Activated T-cell treated with anti-CD3 and anti-CD28 coated beads, Interleukin-2, amount 50 U/mL, for 4 hours (primary cell): ENCODE measurements around the gene SETD3. TPM values are rescaled to one million over a fixed set of nuclear protein-coding genes. Genes with fewer than 3 reads are reported as not detected.

ENCODE experiments used
- ATAC-seq, 2 donors: fragments of 200-7000 bp; cut with Tn5 transposase; one replicate each; pipeline ENCODE4 v1.10.0; 2021
- DNase-seq: peaks from one replicate; pipeline ENCODE4 v3.0.0-alpha.2; 2020
- H3K27me3 Mint-ChIP-seq: one replicate; pipeline ENCODE4 v1.8.0; 2021; ENCODE audit warnings: low read depth, mixed read lengths
- H3K36me3 Mint-ChIP-seq: one replicate; pipeline ENCODE4 v1.8.0; 2022; ENCODE audit warnings: mixed read lengths; ENCODE audit not compliant: insufficient read depth
- H3K4me1 Mint-ChIP-seq: one replicate; pipeline ENCODE4 v1.8.0; 2021; ENCODE audit warnings: low read depth, mixed read lengths
- H3K4me3 Mint-ChIP-seq: one replicate; pipeline ENCODE4 v1.8.0; 2021; ENCODE audit warnings: mild to moderate bottlenecking, moderate library complexity, mixed read lengths
- H3K9me3 Mint-ChIP-seq: one replicate; pipeline ENCODE4 v1.8.0; 2021; ENCODE audit warnings: mixed read lengths
- total RNA-seq, 3 donors: library from RNA; stranded (reverse); gene quantifications; one replicate each; pipeline ENCODE4 v1.2.1, GENCODE V29; 2021

SETD3 gene
- total RNA-seq, 3 donors from 2014 or later, result 51.8 to 58.1 (median 54.8) TPM

DNA sequence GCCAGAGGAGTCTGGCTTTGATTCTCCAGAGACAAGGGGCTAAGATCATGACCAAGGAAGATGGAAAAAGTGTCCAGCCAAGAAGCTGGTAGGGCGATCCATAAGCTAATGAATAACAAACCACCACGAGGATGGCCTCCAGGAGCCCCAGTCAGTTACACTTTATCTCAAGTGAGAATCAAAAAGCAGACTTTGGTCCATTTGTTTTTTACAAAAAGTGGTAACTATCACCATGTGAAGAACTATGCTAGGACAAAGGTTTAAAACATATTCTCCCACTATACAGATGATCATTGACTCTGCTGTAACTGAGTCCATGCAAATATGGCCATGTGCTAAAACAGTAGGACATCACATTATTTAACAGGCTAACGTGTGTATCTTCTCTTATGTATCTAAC, 13.9 kb downstream of the SETD3 start:
- peaks cover 34% of the 10 kb centered on the region for H3K4me1 Mint-ChIP-seq
- H3K4me3 Mint-ChIP-seq, result no peak overlapping the region
- peaks cover 23% of the 10 kb centered on the region for H3K36me3 Mint-ChIP-seq

DNA sequence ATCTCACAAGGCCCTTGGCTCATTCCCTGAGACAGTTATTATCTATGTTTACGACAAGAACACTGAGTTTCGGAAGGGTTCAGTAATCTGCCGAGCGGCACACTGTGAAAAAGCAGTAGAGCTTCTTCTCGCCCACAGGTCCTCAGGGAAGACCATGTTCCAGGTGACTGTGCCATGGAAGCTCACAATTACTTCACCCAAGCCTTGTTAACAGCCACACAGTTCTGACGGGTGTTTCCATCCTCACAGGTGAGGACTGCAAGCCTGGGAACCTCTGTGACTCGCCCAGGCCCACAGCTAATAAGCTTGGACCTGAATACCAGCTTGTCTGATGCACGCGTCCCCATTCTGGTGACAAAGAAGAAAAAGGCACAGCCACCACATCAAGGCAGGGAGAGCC, 15.4 kb downstream of the SETD3 start:
- H3K4me3 Mint-ChIP-seq, result no peak overlapping the region
- DNase-seq (no peak), ATAC-seq (no peak)
- peaks cover 27% of the 10 kb centered on the region for H3K4me1 Mint-ChIP-seq
- no peaks in the 10 kb centered on the region for H3K27me3 Mint-ChIP-seq
- no peaks in the 10 kb centered on the region for H3K9me3 Mint-ChIP-seq
- peaks cover 31% of the 10 kb centered on the region for H3K36me3 Mint-ChIP-seq

More for the DNA sequence above, 13.9 kb downstream of the SETD3 start:
- no peak for ATAC-seq
- DNase-seq, result no peak
- Mint-ChIP-seq H3K27me3 (no peaks in the 10 kb centered on the region), H3K9me3 (no peaks in the 10 kb centered on the region)

DNA sequence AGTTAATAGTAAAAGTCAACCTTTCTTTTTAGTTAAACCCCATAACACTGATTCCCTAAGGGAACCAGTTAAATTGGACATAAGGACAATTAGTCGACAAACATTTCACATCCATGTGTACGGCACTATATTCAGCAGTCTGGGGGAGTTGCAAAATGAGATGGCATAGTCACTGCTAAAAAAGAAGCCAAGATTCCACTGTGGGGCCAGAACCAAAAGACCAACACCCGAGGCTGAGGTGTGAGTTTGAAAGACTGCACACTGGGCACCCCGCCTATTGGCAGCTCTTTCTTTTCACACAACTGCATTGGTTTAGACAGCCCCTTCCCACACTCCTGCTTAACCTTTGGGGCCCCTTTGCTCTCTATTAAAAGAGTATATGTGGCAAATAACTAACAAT, 16.7 kb downstream of the SETD3 start:
- no peak for ATAC-seq
- Mint-ChIP-seq H3K9me3 (no peaks in the 10 kb centered on the region), H3K27me3 (no peaks in the 10 kb centered on the region), H3K4me1 (peaks cover 19% of the 10 kb centered on the region), H3K4me3 (no peak overlapping the region), H3K36me3 (peaks cover 37% of the 10 kb centered on the region)
- no peak for DNase-seq

DNA sequence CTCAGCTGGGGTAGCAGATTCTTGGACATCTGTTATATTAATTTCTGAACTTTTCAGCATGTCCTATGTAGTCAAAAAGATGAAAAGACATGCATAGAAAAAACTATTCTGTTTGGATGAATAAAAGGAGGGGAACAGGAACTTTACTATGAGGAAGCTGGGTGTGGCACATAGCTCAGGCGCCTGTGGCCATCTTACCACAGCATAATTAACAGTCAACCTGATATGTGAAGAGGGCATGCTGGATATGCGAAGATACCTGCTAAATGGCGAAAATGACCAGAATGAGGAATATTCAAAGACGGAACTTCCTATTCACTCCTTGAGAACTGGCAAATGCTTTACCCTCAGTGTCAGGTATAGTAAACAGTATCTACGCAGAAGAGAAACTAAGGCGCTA, 18.4 kb downstream of the SETD3 start:
- ATAC-seq, result no peak
- Mint-ChIP-seq H3K36me3 (peaks cover 41% of the 10 kb centered on the region), H3K4me1 (peaks cover 4% of the 10 kb centered on the region), H3K4me3 (no peak overlapping the region), H3K27me3 (no peaks in the 10 kb centered on the region), H3K9me3 (no peaks in the 10 kb centered on the region)
- DNase-seq, result no peak

DNA sequence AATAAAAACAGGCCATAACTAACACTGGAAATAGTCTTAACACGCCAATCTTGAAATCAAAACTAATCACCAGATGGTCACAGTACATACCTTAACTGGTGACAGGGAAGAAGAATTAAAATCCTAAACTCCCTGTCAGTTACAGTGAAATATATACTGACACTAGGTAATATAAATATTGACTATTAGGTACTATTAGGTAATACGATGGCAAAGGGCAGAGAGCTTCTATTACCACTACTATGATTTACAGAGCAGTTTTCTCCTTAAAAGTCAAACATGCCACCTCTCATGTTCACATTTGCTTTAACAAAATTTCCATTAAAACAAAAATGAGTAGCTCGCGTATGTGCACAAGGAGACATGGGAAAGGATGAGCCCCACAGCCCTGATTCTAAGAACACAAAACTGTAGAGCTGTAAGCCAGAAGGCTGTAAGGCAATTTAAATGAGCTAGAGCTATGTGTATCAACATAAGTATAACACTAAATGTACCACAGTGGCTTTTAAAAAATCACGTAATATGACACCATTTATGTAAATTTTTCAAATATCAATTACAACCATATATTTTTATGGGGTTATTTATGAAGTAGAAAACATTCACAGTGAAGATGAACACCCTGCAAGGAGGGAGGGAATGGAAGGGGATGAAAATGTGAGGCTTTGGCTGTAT, 19.1 kb downstream of the SETD3 start:
- DNase-seq (no peak), ATAC-seq (no peak)
- H3K4me3 Mint-ChIP-seq, result no peak overlapping the region
- no peaks in the 10 kb centered on the region for H3K27me3 Mint-ChIP-seq
- peaks cover 4% of the 10 kb centered on the region for H3K4me1 Mint-ChIP-seq
- H3K9me3 Mint-ChIP-seq, result no peaks in the 10 kb centered on the region
- peaks cover 48% of the 10 kb centered on the region for H3K36me3 Mint-ChIP-seq

DNA sequence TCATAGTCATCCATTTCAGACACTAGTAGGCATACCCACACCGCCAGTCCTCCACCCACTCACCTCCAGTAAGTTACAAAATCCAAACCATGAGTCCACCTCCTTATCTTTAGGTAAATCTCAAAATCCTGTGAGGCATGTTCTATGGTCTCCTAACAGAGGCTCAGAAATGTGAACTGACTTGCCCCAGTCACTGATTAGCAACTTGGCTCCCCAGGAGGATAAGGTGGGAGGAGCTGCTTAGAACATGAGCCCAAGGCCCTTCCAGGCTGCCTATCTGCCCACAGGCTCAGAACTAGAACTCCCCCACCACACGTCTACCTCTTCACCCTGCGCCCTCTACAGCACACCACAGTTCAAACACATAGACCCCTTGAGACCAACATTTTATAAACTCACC, 19.9 kb downstream of the SETD3 start:
- Mint-ChIP-seq H3K4me3 (no peak overlapping the region), H3K36me3 (peaks cover 49% of the 10 kb centered on the region), H3K4me1 (peaks cover 4% of the 10 kb centered on the region), H3K9me3 (no peaks in the 10 kb centered on the region), H3K27me3 (no peaks in the 10 kb centered on the region)
- DNase-seq (no peak), ATAC-seq (no peak)

DNA sequence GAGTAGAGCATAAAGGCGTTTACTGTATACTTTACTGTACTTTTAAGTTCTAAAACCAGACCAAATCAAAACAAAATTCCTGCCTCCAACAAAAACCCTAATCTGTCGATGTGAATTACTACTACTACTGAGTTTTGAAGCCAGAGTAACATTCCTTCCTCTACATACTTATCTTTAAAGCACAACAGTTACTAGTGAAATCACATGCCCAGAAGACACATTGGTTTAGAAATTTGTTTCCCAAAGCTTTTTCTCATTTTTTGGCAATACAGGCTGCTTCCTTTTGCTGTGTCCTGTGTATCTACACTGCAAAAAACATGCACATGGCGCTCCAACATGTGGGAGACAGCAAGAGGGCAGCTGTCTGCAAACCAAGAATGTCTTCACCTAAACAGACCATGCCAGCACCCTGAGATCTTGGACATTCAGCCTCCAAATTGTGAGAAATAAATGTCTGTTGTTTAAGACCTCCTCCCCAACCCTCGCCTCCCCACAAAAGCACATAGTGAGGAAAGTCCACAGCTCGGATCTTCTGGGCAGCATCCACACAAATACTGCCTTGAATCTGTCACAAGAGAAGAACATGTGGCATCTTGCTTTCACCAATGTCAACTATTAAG, 21.1 kb downstream of the SETD3 start:
- H3K4me3 Mint-ChIP-seq, result no peak overlapping the region
- DNase-seq, result no peak
- peaks cover 46% of the 10 kb centered on the region for H3K36me3 Mint-ChIP-seq
- no peak for ATAC-seq
- no peaks in the 10 kb centered on the region for H3K9me3 Mint-ChIP-seq
- H3K27me3 Mint-ChIP-seq, result no peaks in the 10 kb centered on the region
- peaks cover 4% of the 10 kb centered on the region for H3K4me1 Mint-ChIP-seq

DNA sequence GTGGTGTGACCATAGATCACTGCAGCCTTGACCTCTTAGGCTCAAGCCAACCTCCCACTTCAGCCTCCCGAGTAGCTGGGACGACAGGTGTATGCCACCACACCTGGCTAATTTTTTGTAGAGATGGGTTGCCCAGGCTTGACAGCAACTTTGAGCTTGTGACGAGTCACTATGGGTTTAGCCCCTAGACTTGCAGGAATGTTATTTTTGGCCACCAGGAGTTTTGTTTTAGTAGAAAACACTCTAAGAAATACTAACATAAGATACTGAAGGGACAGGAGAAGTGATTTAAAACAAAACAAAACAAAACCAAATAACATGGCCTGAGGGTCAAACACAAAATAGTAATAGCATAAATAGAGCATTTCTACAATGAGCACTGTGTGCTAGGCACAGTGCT, 26.4 kb downstream of the SETD3 start:
- peaks cover 38% of the 10 kb centered on the region for H3K36me3 Mint-ChIP-seq
- no peaks in the 10 kb centered on the region for H3K27me3 Mint-ChIP-seq
- no peak overlapping the region for H3K4me3 Mint-ChIP-seq
- H3K4me1 Mint-ChIP-seq, result peaks cover 3% of the 10 kb centered on the region
- H3K9me3 Mint-ChIP-seq, result no peaks in the 10 kb centered on the region
- ATAC-seq, result no peak
- no peak for DNase-seq

DNA sequence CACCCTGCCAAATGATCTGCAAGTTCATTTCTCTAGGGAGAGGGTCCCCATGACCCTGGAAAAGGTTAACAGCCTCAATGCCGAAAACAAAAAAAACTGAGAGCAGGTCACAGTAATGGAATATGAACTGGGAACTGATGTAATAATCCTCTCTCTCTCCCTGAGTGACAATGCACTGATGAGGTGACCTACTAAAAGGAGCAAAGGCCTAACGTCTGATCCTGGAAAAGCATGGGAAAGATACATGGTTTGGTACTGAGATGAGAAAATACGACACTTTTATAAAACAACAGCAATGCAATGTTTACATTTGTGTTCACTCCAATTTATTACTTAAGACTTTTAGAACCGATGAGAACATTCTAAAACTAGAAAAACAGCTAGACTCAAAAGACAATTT, 27.7 kb downstream of the SETD3 start:
- Mint-ChIP-seq H3K4me3 (no peak overlapping the region), H3K36me3 (peaks cover 40% of the 10 kb centered on the region)
- no peak for ATAC-seq

DNA sequence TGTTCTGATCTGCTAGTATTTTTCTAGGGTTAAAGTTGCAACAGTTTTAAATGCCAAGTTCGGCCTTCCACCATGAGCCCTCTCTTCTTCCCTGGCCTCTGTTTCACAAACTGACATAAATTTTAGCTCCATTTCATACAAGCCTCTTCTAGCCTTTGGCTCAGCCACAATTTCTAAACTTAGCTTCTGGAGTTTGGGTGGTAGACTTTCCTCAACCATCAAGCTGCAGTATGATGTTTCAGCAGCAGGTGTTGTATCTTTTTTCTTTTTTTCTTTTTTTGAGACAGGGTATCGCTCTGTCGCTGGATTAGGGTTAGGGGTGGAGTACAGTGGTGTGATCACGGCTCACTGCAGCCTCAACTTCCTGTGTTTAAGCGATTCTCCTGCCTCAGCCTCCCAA, 29.4 kb downstream of the SETD3 start:
- no peak for DNase-seq
- Mint-ChIP-seq H3K36me3 (peaks cover 37% of the 10 kb centered on the region), H3K27me3 (no peaks in the 10 kb centered on the region), H3K4me3 (no peak overlapping the region), H3K4me1 (peaks cover 3% of the 10 kb centered on the region), H3K9me3 (no peaks in the 10 kb centered on the region)
- no peak for ATAC-seq

More for the DNA sequence above, 27.7 kb downstream of the SETD3 start:
- Mint-ChIP-seq H3K4me1 (peaks cover 3% of the 10 kb centered on the region), H3K9me3 (no peaks in the 10 kb centered on the region), H3K27me3 (no peaks in the 10 kb centered on the region)
- DNase-seq, result no peak

DNA sequence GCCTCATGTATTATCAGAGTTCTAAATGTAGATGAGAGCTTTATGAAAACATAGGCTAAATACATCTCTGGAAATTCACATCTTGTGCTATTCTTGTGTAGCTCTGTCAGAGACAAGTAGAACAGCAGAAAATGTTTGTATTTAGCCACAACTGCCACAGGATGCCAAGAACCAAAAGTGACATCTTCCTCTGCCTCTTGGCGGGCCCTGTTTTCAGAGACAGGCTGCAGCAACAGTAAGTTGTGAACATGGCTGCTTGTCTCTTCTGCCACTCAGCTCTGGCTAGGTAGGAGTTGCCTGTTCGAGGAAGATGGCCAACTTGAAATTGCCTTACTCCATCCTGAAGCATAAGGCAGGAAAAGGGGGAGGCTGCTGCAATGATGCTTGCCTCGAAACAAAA, 30.4 kb downstream of the SETD3 start:
- no peaks in the 10 kb centered on the region for H3K9me3 Mint-ChIP-seq
- peaks cover 3% of the 10 kb centered on the region for H3K4me1 Mint-ChIP-seq
- ATAC-seq, result no peak
- no peaks in the 10 kb centered on the region for H3K27me3 Mint-ChIP-seq
- H3K4me3 Mint-ChIP-seq, result no peak overlapping the region
- H3K36me3 Mint-ChIP-seq, result peaks cover 38% of the 10 kb centered on the region
- no peak for DNase-seq

DNA sequence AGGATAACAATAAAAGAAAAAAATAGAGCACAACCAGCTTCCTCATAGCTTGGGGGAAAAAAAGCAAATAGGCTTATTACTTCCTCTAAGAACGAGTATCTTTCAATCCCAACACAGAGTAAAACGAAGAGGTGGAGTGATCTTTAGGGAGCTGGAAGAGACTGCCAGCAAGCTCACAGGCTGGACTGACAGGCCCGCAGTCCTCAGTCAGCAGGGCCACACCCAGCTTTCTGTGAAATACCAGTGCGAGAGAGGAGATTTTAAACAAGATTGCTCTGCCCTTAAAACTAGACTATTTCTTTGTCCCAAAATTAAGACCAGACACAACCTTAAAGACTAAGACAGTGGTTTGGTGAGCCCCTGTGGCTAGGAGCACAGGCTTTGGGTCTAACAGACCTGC, 32.9 kb downstream of the SETD3 start:
- ATAC-seq (no peak), DNase-seq (no peak)
- H3K4me3 Mint-ChIP-seq, result no peak overlapping the region
- H3K27me3 Mint-ChIP-seq, result no peaks in the 10 kb centered on the region
- H3K36me3 Mint-ChIP-seq, result peaks cover 49% of the 10 kb centered on the region
- H3K4me1 Mint-ChIP-seq, result peaks cover 3% of the 10 kb centered on the region
- no peaks in the 10 kb centered on the region for H3K9me3 Mint-ChIP-seq

DNA sequence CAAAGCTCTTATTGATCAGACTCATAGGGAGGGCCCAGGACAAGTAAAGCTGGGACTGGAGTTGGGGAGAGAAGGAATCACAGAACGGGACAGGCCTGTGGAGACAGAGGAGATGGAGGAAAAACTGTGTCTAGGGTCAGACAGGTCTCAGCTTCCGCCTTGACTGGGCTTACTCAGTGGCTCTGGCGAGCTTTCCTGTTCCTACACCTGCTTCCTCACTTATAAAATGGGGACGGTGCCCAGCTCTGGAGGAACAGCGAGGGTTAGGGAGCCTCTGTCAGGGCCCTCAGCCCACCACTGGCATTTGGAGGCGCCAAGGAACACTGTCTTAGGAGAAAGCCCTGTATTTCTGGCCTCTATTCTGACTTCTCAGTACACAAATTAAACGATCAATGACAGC, 34.7 kb downstream of the SETD3 start:
- Mint-ChIP-seq H3K36me3 (peaks cover 51% of the 10 kb centered on the region), H3K27me3 (no peaks in the 10 kb centered on the region), H3K4me1 (peaks cover 12% of the 10 kb centered on the region), H3K9me3 (no peaks in the 10 kb centered on the region), H3K4me3 (no peak overlapping the region)
- no peak for DNase-seq
- no peak for ATAC-seq

DNA sequence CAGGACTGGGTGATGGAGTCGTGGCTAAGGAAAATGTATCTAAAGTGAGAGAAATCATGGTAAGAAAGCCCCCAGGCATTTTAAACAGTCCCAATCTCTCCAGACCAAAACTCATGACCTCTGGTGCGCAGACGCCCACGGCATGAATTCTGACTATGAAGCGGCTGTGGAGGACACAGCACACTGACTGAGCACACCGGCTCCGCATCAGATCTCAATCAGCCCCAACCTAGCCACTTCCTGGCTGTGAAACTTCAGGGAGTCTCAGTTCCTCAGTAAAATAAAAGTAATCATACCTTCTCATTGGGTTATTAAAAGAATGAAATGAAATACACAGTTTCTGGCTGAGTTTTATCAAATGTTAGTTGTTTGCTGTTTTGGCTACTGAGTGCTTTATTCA, 38.7 kb downstream of the SETD3 start:
- Mint-ChIP-seq H3K4me3 (no peak overlapping the region), H3K36me3 (peaks cover 45% of the 10 kb centered on the region), H3K9me3 (no peaks in the 10 kb centered on the region), H3K4me1 (peaks cover 32% of the 10 kb centered on the region), H3K27me3 (no peaks in the 10 kb centered on the region)
- ATAC-seq (no peak), DNase-seq (no peak)

DNA sequence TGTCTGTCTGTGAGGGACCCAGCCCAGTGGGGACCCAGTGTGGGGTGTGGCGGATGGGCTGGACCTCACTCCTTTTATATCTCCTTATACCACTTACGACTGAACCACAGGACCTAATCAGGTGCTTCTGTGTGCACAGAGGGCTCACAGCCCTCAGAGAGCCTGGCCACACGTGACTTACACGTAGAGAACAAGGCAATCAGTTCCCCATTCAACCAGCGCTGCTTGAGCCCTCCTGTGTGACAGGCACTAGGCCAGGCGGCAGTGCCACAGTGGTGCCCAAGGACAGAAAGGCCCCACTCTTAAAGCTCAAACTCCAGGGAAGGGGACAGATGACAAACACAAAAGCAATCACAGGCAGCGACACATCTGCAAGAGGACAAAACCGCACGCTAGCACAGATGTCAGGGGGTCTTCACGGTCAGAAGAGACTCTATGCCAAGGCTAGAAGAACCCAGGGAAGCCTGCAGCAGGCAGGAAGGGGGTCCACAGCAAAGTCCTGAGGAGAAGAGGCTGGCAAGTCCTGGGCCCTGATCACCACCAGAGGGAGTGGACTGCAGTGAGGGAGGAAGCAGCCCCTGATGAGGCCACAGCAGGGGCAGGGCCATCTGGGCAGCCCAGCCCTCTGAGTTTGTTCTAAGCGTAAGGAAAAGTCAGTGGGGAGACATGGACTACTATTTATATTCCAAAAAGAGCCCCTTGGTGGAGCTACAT, 39.3 kb downstream of the SETD3 start:
- Mint-ChIP-seq H3K4me1 (peaks cover 38% of the 10 kb centered on the region), H3K36me3 (peaks cover 44% of the 10 kb centered on the region), H3K4me3 (no peak overlapping the region), H3K27me3 (no peaks in the 10 kb centered on the region), H3K9me3 (no peaks in the 10 kb centered on the region)
- no peak for ATAC-seq
- DNase-seq, result no peak
